WTC11 (cell line): ENCODE results near the gene SNRPA1. TPM values are rescaled to one million over a fixed set of nuclear protein-coding genes. Genes with fewer than 3 reads are reported as not detected.
A peak's percentile ranks its signal among the peaks of the same experiment; 100 is the strongest.

ENCODE experiments used
- ATAC-seq: fragments of 200-7000 bp; cut with Tn5 transposase; 2 replicates; pipeline ENCODE4 v1.10.0; 2021; ENCODE audit warnings: mild to moderate bottlenecking, moderate library complexity
- CTCF ChIA-PET: fragments of 300-600 bp; sonication (Branson Sonifier 250); formaldehyde crosslinking; loops from one replicate; lab custom pipeline; 2021; ENCODE audit warnings: antibody characterized with exemption; lab: Charles Lee
- POLR2A ChIA-PET: fragments of 350-600 bp; sonication (Branson Sonifier 250); formaldehyde crosslinking; loops from one replicate; lab custom pipeline; 2021; ENCODE audit warnings: antibody characterized with exemption; lab: Charles Lee
- DNase-seq: peaks from one replicate; pipeline ENCODE4 v3.0.0; 2021; ENCODE audit warnings: low spot score
- H3K27ac Mint-ChIP-seq: 2 replicates; pipeline ENCODE4 v1.8.0; 2021; ENCODE audit warnings: mixed read lengths
- H3K27me3 Mint-ChIP-seq: 2 replicates; pipeline ENCODE4 v1.8.0; 2021; ENCODE audit warnings: low read depth, mild to moderate bottlenecking, moderate library complexity, mixed read lengths
- H3K36me3 Mint-ChIP-seq: 2 replicates; pipeline ENCODE4 v1.8.0; 2021; ENCODE audit warnings: mixed read lengths
- H3K4me1 Mint-ChIP-seq: 2 replicates; pipeline ENCODE4 v1.8.0; 2022; ENCODE audit warnings: mixed read lengths
- H3K4me3 Mint-ChIP-seq: 2 replicates; pipeline ENCODE4 v1.8.0; 2021; ENCODE audit warnings: mild to moderate bottlenecking, moderate library complexity, mixed read lengths
- H3K9me3 Mint-ChIP-seq: 2 replicates; pipeline ENCODE4 v1.8.0; 2021; ENCODE audit warnings: mixed read lengths
- ARID4B ChIP-seq: sonication (generic); formaldehyde crosslinking; IDR thresholded peaks from 2 replicates; pipeline ENCODE4 v1.8.0; 2023; ENCODE audit warnings: missing genetic modification reagents, mild to moderate bottlenecking, borderline replicate concordance
- CREB1 ChIP-seq: sonication (generic); formaldehyde crosslinking; IDR thresholded peaks from 2 replicates; pipeline ENCODE4 v1.8.0; 2023; ENCODE audit warnings: mild to moderate bottlenecking, missing genetic modification reagents
- ELF4 ChIP-seq: sonication (generic); formaldehyde crosslinking; IDR thresholded peaks from 2 replicates; pipeline ENCODE4 v1.8.1; 2022; ENCODE audit warnings: low read depth, mild to moderate bottlenecking, moderate library complexity, missing genetic modification reagents
- ESRRA ChIP-seq: sonication (generic); formaldehyde crosslinking; IDR thresholded peaks from 2 replicates; pipeline ENCODE4 v1.8.1; 2022; ENCODE audit warnings: mild to moderate bottlenecking, missing genetic modification reagents, borderline replicate concordance
- ETV6 ChIP-seq: sonication (generic); formaldehyde crosslinking; IDR thresholded peaks from 2 replicates; pipeline ENCODE4 v1.8.1; 2022; ENCODE audit warnings: mild to moderate bottlenecking, missing genetic modification reagents
- IRF2 ChIP-seq: sonication (generic); formaldehyde crosslinking; IDR thresholded peaks from 2 replicates; pipeline ENCODE4 v1.8.0; 2022; ENCODE audit warnings: low read depth, missing genetic modification reagents, borderline replicate concordance
- JAZF1 ChIP-seq: fragments of 250-450 bp; sonication (Bioruptor Pico); IDR thresholded peaks from 2 replicates; pipeline ENCODE4 v1.9.0; 2021; ENCODE audit warnings: moderate library complexity, mild to moderate bottlenecking, inconsistent platforms
- MAX ChIP-seq: sonication (generic); formaldehyde crosslinking; IDR thresholded peaks from 2 replicates; pipeline ENCODE4 v1.8.0; 2022; ENCODE audit warnings: mild to moderate bottlenecking, missing genetic modification reagents
- MXD4 ChIP-seq: fragments of 250-450 bp; sonication (Bioruptor Pico); IDR thresholded peaks from 2 replicates; pipeline ENCODE4 v1.8.0; 2021; ENCODE audit warnings: mild to moderate bottlenecking, moderate library complexity, borderline replicate concordance
- MYBL2 ChIP-seq: sonication (generic); formaldehyde crosslinking; IDR thresholded peaks from 2 replicates; pipeline ENCODE4 v1.8.1; 2023; ENCODE audit warnings: mild to moderate bottlenecking, moderate library complexity, missing genetic modification reagents
- NR2C2 ChIP-seq: sonication (generic); formaldehyde crosslinking; IDR thresholded peaks from 2 replicates; pipeline ENCODE4 v1.8.0; 2022; ENCODE audit warnings: mild to moderate bottlenecking, missing genetic modification reagents
- TEAD4 ChIP-seq: sonication (generic); formaldehyde crosslinking; IDR thresholded peaks from 2 replicates; pipeline ENCODE4 v1.8.0; 2022; ENCODE audit warnings: mild to moderate bottlenecking, missing genetic modification reagents
- ZMAT4 ChIP-seq: fragments of 250-450 bp; sonication (Bioruptor Pico); IDR thresholded peaks from 2 replicates; pipeline ENCODE4 v1.9.0; 2021; ENCODE audit warnings: mild to moderate bottlenecking
- ZNF232 ChIP-seq: sonication (generic); formaldehyde crosslinking; IDR thresholded peaks from 2 replicates; pipeline ENCODE4 v1.8.0; 2022; ENCODE audit warnings: mild to moderate bottlenecking, missing genetic modification reagents
- ZNF396 ChIP-seq: fragments of 250-450 bp; sonication (Bioruptor Pico); IDR thresholded peaks from 2 replicates; pipeline ENCODE4 v1.8.0; 2021; ENCODE audit warnings: mild to moderate bottlenecking, moderate library complexity, borderline replicate concordance
- ZNF416 ChIP-seq: fragments of 250-450 bp; sonication (Bioruptor Pico); IDR thresholded peaks from 2 replicates; pipeline ENCODE4 v1.9.0; 2021; ENCODE audit warnings: mild to moderate bottlenecking, inconsistent platforms
- ZNF671 ChIP-seq: fragments of 250-450 bp; sonication (Bioruptor Pico); IDR thresholded peaks from 2 replicates; pipeline ENCODE4 v1.8.0; 2021; ENCODE audit warnings: mild to moderate bottlenecking
- total RNA-seq: library from RNA; stranded (reverse); gene quantifications from 3 replicates; pipeline ENCODE4 v1.2.3, GENCODE V29; 2021
- TF ChIP-seq, protein P1 (sequence below): sonication (generic); formaldehyde crosslinking; conservative IDR thresholded peaks from 2 replicates; pipeline ENCODE4 v1.8.1; 2022; ENCODE audit warnings: mild to moderate bottlenecking, missing genetic modification reagents
- TF ChIP-seq, protein P2 (sequence below): sonication (generic); formaldehyde crosslinking; IDR thresholded peaks from 2 replicates; pipeline ENCODE4 v1.8.1; 2023; ENCODE audit warnings: mild to moderate bottlenecking, missing genetic modification reagents, moderate library complexity
- TF ChIP-seq, protein P3 (sequence below): sonication (generic); formaldehyde crosslinking; IDR thresholded peaks from 2 replicates; pipeline ENCODE4 v1.8.0; 2022; ENCODE audit warnings: mild to moderate bottlenecking, missing genetic modification reagents
- TF ChIP-seq, protein P4 (sequence below): fragments of 250-450 bp; sonication (Bioruptor Pico); IDR thresholded peaks from 2 replicates; pipeline ENCODE4 v1.9.0; 2021; ENCODE audit warnings: moderate library complexity, mild to moderate bottlenecking, inconsistent platforms, borderline replicate concordance

Gene SNRPA1
- total RNA-seq, 1 experiment from 2014 or later = 170 TPM

GRCh38 chr15:101269479-101270223 lies 25.4 kb downstream of the SNRPA1 start:
- Mint-ChIP-seq H3K27ac (no peak overlapping the region), H3K9me3 (no peaks in the 10 kb centered on the region), H3K27me3 (no peaks in the 10 kb centered on the region), H3K4me1 (peaks cover 11% of the 10 kb centered on the region), H3K36me3 (peaks cover 55% of the 10 kb centered on the region), H3K4me3 (no peak overlapping the region)
- TF ChIP-seq ZNF671 (CRISPR knock-in tag) (no peak), MAX (CRISPR knock-in tag) (peak; percentile 45; the same call in 1 of the 2 replicates)
- ChIA-PET POLR2A (no interaction called here), CTCF (interaction anchor here (0.6 to 4.3 kb wide), 16 partner anchors 11 to 262 kb away, joined by 3 to 38 read pairs (median 4); no protein-coding TSS in a partner anchor)
- ATAC-seq = peak; percentile 74
- no peak for DNase-seq

DNA sequence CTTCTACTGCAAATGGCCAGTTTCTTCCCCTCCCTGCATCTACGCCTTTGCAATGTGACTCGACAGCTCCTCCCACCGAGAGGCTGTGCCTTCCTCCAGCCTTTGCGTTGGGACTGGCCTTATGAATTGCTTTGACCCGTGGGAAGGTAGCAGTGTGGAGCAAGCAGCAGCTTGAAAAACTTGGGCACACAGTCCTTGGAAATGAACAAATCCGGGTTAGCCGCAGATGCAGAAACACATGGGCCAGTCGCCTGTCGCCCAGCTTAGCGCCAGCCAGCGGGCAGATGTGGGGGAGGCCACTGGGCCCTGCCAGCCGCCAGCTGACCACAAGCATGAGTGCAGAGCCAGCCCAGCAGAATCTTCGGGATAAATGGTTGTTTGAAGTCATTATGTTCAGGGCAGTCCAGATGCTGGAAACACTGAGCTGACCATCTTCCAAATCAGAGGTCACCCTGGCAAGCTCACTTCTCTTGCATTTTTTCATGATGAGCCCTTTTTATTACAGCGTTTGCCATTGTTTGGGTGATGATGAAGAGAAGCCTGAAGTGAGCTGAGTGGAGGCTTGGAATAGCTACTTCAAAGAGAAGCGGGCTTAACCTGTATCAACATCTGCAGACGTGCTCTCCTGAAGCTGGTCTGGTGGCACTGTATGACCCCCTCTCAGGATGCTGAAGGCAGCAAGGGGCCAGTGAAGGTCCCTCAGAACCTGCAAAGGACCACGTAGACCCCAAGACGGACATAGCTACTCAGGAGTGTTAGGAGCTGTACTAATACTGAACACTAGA lies 27.5 kb downstream of the SNRPA1 start:
- Mint-ChIP-seq H3K4me3 (no peak overlapping the region), H3K36me3 (peaks cover 34% of the 10 kb centered on the region), H3K27me3 (no peaks in the 10 kb centered on the region), H3K4me1 (peaks cover 11% of the 10 kb centered on the region), H3K27ac (peak overlapping the region; percentile 38; the same call in 1 of the 2 replicates), H3K9me3 (no peaks in the 10 kb centered on the region; the same call in 1 of the 2 replicates)
- DNase-seq (no peak), ATAC-seq (peak; percentile 71)
- ChIA-PET POLR2A (interaction anchor here (1.0 to 1.5 kb wide), 2 partner anchors 28 to 57 kb away, joined by 3 read pairs; partner anchors contain the start of gene SNRPA1), CTCF (interaction anchor here (0.6 to 4.3 kb wide), 15 partner anchors 9 to 388 kb away, joined by 3 to 38 read pairs (median 5); partner anchors contain the start of gene CHSY1)
- TF ChIP-seq ZNF396 (CRISPR knock-in tag) = no peak
- TF ChIP-seq MYBL2 = no peak
- TF ChIP-seq, protein P1, sequence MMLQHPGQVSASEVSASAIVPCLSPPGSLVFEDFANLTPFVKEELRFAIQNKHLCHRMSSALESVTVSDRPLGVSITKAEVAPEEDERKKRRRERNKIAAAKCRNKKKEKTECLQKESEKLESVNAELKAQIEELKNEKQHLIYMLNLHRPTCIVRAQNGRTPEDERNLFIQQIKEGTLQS (CRISPR knock-in tag) = no peak
- no peak for TF ChIP-seq TEAD4 (CRISPR knock-in tag)
- no peak for TF ChIP-seq ELF4 (CRISPR knock-in tag)
- TF ChIP-seq NR2C2 (CRISPR knock-in tag) = no peak
- TF ChIP-seq ZMAT4 (CRISPR knock-in tag) = no peak
- no peak for TF ChIP-seq IRF2 (CRISPR knock-in tag)
- no peak for TF ChIP-seq ARID4B
- TF ChIP-seq MXD4 (CRISPR knock-in tag) = no peak
- TF ChIP-seq, protein P2, sequence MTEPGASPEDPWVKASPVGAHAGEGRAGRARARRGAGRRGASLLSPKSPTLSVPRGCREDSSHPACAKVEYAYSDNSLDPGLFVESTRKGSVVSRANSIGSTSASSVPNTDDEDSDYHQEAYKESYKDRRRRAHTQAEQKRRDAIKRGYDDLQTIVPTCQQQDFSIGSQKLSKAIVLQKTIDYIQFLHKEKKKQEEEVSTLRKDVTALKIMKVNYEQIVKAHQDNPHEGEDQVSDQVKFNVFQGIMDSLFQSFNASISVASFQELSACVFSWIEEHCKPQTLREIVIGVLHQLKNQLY (CRISPR knock-in tag) = no peak
- TF ChIP-seq, protein P3, sequence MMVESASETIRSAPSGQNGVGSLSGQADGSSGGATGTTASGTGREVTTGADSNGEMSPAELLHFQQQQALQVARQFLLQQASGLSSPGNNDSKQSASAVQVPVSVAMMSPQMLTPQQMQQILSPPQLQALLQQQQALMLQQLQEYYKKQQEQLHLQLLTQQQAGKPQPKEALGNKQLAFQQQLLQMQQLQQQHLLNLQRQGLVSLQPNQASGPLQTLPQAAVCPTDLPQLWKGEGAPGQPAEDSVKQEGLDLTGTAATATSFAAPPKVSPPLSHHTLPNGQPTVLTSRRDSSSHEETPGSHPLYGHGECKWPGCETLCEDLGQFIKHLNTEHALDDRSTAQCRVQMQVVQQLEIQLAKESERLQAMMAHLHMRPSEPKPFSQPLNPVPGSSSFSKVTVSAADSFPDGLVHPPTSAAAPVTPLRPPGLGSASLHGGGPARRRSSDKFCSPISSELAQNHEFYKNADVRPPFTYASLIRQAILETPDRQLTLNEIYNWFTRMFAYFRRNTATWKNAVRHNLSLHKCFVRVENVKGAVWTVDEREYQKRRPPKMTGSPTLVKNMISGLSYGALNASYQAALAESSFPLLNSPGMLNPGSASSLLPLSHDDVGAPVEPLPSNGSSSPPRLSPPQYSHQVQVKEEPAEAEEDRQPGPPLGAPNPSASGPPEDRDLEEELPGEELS (CRISPR knock-in tag) = no peak
- TF ChIP-seq, protein P4, sequence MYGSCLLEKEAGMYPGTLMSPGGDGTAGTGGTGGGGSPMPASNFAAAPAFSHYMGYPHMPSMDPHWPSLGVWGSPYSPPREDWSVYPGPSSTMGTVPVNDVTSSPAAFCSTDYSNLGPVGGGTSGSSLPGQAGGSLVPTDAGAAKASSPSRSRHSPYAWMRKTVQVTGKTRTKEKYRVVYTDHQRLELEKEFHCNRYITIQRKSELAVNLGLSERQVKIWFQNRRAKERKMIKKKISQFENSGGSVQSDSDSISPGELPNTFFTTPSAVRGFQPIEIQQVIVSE (CRISPR knock-in tag) = no peak
- no peak for TF ChIP-seq JAZF1 (CRISPR knock-in tag)
- no peak for TF ChIP-seq ESRRA (CRISPR knock-in tag)
- no peak for TF ChIP-seq ZNF416
- no peak for TF ChIP-seq ZNF232 (CRISPR knock-in tag)
- no peak for TF ChIP-seq CREB1 (CRISPR knock-in tag)
- TF ChIP-seq ETV6 = no peak
